GM21381 (cell line): ENCODE measurements around the gene KDELR1.
"Not testable (repeated sequence)": the region's sequence is repeated elsewhere in the genome, so short reads cannot be mapped to it uniquely, and the experiment has no call there.

ENCODE experiments used
- ATAC-seq: cut with Tn5 transposase; IDR thresholded peaks from one replicate; pipeline ENCODE4 v1.9.1; 2021; ENCODE audit warnings: mild to moderate bottlenecking, moderate library complexity; ENCODE audit not compliant: unreplicated experiment

Gene KDELR1

GRCh38 chr19:48397263-48398101, 6.1 kb upstream of the KDELR1 start:
- ATAC-seq = no peak

GRCh38 chr19:48396824-48397176, 5.4 kb upstream of the KDELR1 start:
- no peak for ATAC-seq

GRCh38 chr19:48396016-48396823, 4.9 kb upstream of the KDELR1 start:
- ATAC-seq = no peak

GRCh38 chr19:48395499-48395898, 4.1 kb upstream of the KDELR1 start:
- ATAC-seq = no peak

- no peak for ATAC-seq
These were observed 3.8 kb upstream of the KDELR1 start for GRCh38 chr19:48395170-48395455.

- ATAC-seq = no peak
These were observed 3.2 kb upstream of the KDELR1 start for GRCh38 chr19:48394331-48395169.

- ATAC-seq = no peak
These were observed 2.4 kb upstream of the KDELR1 start, which contains the start of gene GRIN2D for GRCh38 chr19:48393559-48394330. Gene GRIN2D (plus strand): TSS chr19:48393668. CDS start chr19:48398393, 4,725 bp downstream.

GRCh38 chr19:48392860-48393558, 1.7 kb upstream of the KDELR1 start:
- no peak for ATAC-seq

GRCh38 chr19:48392006-48392344, 624 bp upstream of the KDELR1 start:
- not testable (repeated sequence) for ATAC-seq

- ATAC-seq = no peak
These were observed 907 bp downstream of the KDELR1 start for GRCh38 chr19:48390188-48391099.

- ATAC-seq = no peak
These were observed 4.4 kb downstream of the KDELR1 start for GRCh38 chr19:48386981-48387380.

GRCh38 chr19:48385461-48386087, 5.8 kb downstream of the KDELR1 start:
- no peak for ATAC-seq

- ATAC-seq = no peak
These were observed 9.1 kb downstream of the KDELR1 start for GRCh38 chr19:48382286-48382685.

- no peak for ATAC-seq
These were observed 10.0 kb downstream of the KDELR1 start for GRCh38 chr19:48381178-48381950.

- ATAC-seq = no peak
These were observed 12.3 kb downstream of the KDELR1 start for GRCh38 chr19:48379058-48379457.

GRCh38 chr19:48378194-48378570, 13.2 kb downstream of the KDELR1 start:
- no peak for ATAC-seq

- ATAC-seq = no peak
These were observed 17.8 kb downstream of the KDELR1 start for GRCh38 chr19:48373567-48373966.

GRCh38 chr19:48372904-48373303, 18.4 kb downstream of the KDELR1 start:
- ATAC-seq = no peak
